ENCODE measurements around the gene MCHR2.

DNA sequence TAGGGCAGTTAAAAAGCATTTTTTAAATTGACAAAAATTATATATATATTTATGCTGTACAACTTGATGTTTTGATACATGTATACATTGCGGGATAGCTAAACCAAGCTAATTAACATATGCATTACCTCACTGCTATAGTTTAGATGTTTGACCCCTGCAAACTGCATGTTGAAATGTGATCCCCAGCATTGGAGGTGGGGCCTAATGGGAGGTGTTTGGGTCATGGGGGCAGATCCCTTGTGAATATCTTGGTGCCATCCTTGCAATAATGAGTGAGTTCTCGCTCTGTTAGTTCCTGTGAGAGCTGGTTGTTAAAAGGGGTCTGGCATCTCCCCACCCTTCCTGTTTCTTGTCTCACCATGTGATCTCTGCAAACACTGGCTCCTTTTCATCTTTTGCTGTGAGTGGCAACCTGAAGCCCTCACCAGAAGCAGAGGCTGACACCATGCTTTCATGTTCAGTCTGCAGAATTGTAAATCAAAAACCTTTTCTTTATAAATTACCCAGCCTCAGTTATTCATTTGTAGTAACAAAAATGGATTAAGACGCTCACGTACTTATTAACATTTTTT is 111.8 kb downstream of the MCHR2 start:
- TF ChIP-seq CTCF (IDR thresholded peaks at IDR 0.05; ENCODE audit: low read depth, low read length, missing input control) (no peak), YY1 (IDR thresholded peaks at IDR 0.05) (no peak), REST (IDR thresholded peaks at IDR 0.05) (no peak), ATF3 (IDR thresholded peaks at IDR 0.05) (no peak), FOXA1 (IDR thresholded peaks at IDR 0.05) (no peak), TAF1 (conservative IDR thresholded peaks at IDR 0.05) (no peak), JUND (IDR thresholded peaks at IDR 0.05) (no peak), RAD21 (IDR thresholded peaks at IDR 0.05) (no peak), GABPA (IDR thresholded peaks at IDR 0.05 in 1 of 2, conservative IDR thresholded peaks at IDR 0.05 in 1 of 2) (no peak), MAX (IDR thresholded peaks at IDR 0.05) (no peak), EGR1 (IDR thresholded peaks at IDR 0.05; ENCODE audit: low read depth in 2 of 2) (no peak), SP1 (IDR thresholded peaks at IDR 0.05) (no peak)
- TF ChIP-seq, protein P1, sequence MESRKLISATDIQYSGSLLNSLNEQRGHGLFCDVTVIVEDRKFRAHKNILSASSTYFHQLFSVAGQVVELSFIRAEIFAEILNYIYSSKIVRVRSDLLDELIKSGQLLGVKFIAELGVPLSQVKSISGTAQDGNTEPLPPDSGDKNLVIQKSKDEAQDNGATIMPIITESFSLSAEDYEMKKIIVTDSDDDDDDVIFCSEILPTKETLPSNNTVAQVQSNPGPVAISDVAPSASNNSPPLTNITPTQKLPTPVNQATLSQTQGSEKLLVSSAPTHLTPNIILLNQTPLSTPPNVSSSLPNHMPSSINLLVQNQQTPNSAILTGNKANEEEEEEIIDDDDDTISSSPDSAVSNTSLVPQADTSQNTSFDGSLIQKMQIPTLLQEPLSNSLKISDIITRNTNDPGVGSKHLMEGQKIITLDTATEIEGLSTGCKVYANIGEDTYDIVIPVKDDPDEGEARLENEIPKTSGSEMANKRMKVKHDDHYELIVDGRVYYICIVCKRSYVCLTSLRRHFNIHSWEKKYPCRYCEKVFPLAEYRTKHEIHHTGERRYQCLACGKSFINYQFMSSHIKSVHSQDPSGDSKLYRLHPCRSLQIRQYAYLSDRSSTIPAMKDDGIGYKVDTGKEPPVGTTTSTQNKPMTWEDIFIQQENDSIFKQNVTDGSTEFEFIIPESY (IDR thresholded peaks at IDR 0.05): no peak
